NCI-H2029 treated with DMSO at 0.1 percent for 48 hours (cell line): Measurements from ENCODE around the gene FOXI2.

Experiments
- DNase-seq: peaks from one replicate; lab custom pipeline; 2025; lab: John Stamatoyannopoulos, UW

Gene FOXI2

GRCh38 chr10:127743205-127743604 lies 6.2 kb downstream of the FOXI2 start:
- DNase-seq: no peak

- no peak for DNase-seq
These were observed 8.0 kb downstream of the FOXI2 start for GRCh38 chr10:127744956-127745355.

GRCh38 chr10:127745861-127746260 lies 8.9 kb downstream of the FOXI2 start:
- no peak for DNase-seq

GRCh38 chr10:127755753-127756152 lies 18.8 kb downstream of the FOXI2 start:
- DNase-seq: peak; percentile 0

- DNase-seq: no peak
These were observed 19.3 kb downstream of the FOXI2 start for GRCh38 chr10:127756264-127756663.

DNA sequence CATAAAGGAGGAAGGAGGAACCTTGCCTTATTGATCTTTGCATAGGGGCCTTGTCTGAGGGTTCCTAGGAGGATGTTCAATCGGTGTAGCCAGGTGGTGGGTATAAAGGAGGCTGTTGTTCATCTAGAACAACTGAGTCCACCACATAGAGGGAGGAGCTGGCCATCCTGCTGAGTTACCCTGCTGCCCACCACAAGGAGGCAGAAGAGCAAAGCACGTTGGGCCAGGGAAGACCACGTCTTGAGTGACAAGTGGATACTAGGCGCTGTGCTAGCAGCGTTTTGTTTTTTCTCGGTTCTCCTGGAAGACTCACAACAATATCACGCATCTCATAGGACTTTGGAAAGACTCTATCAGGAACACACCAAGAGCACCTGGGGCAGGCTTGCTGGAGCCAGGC lies 20.0 kb downstream of the FOXI2 start:
- no peak for DNase-seq

DNA sequence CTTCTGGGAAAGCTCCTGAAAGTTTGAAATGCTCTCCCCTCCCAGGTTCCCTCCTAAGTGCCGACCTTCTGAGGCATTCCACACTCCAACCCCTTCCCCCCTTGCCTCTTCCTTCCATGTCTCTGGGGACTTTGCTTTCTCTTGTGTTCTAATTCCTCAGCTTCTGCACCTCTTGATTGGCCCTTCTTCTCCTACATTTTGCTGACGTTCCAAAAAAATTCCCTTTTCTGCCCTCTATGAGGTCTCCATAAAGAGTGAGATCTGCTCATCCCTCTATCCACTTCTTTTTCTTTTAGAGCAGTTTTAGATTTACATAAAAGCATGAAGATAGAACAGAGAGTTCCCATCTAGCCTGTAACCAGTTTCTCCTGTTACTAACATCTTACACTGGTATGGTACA lies 22.3 kb downstream of the FOXI2 start:
- no peak for DNase-seq

DNA sequence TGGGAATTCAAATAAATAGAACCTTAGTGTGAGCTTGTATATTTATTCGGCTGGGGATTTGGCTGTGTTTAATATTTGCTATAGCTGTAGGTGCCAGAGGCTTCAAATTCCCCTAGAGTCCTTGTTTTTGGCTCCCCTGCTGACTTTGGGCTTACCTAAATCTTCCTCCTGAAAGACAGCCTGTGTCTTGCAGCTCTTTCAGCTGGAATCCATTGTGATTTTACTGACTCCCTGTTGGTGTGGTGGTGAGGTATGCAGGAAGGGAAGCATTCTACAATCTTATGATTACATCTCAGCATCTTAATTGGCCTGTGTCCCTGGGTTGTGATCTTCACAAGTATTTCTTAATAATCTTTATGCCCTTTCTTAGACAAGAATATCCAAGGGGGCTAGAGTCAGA lies 25.9 kb downstream of the FOXI2 start:
- DNase-seq: no peak

DNA sequence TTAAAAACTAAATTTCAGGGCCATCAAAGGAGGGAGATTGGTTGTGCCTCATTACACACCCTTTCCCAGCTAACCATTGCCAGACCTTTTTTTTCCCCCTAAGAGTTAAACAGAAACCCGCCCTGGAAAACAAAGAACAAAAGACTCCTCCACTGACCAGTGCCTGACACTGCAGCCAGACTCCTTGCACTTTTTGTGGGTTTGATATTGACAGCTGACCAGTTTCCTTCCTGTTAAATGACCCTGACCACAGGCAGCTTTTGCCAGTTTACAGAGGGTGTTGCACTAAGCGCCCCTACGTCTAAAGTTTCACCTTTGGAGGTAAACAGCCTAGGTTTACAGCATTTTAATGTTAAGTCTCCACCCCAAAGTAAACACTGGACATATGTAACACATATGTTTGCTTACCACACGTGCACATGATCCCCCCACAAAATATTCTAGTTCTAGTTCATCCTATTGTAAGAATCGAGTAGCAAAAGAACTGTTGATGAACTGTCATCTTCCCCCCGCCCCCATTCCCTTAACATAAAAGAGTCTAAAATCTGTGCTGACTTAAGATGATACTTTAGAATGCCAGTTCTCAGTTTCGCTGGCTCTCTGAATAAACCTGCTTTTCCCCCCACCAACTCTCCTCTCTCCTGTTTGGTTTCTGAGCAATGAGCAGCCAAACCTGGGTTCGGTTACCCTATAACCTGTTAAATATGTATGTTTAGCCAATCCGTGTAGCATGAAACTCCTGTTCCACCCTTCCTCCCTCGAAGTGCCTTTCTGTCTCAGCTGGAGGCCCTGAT lies 38.0 kb downstream of the FOXI2 start:
- no peak for DNase-seq

- no peak for DNase-seq
These were observed 39.8 kb downstream of the FOXI2 start for GRCh38 chr10:127776816-127777215.

- no peak for DNase-seq
These were observed 44.4 kb downstream of the FOXI2 start for GRCh38 chr10:127781412-127781811.

- no peak for DNase-seq
These were observed 50.9 kb downstream of the FOXI2 start for GRCh38 chr10:127787873-127788272.

GRCh38 chr10:127790066-127790624 lies 53.2 kb downstream of the FOXI2 start:
- no peak for DNase-seq
